Activated CD8-positive, alpha-beta memory T cell treated with anti-CD3 and anti-CD28 coated beads for 36 hours (primary cell): ENCODE results near the gene AMN. TPM values are rescaled to one million over a fixed set of nuclear protein-coding genes. Genes with fewer than 3 reads are reported as not detected.
"Not testable (repeated sequence)": the region's sequence is repeated elsewhere in the genome, so short reads cannot be mapped to it uniquely, and the experiment has no call there.

Source experiments
- CTCF ChIA-PET: fragments of 350-600 bp; sonication (Branson Sonifier 250); formaldehyde crosslinking; loops from one replicate; lab custom pipeline; 2021; ENCODE audit warnings: antibody characterized with exemption; lab: Charles Lee
- POLR2A ChIA-PET: fragments of 350-600 bp; sonication (Branson Sonifier 250); formaldehyde crosslinking; loops from one replicate; lab custom pipeline; 2021; ENCODE audit warnings: antibody characterized with exemption; lab: Charles Lee
- total RNA-seq, 2 experiments: library from RNA; stranded (reverse); gene quantifications; one replicate each; pipeline ENCODE4 v1.2.3, GENCODE V29; 2021

Gene AMN
- total RNA-seq, 2 experiments from 2014 or later: 0.71 to 0.72 TPM

DNA sequence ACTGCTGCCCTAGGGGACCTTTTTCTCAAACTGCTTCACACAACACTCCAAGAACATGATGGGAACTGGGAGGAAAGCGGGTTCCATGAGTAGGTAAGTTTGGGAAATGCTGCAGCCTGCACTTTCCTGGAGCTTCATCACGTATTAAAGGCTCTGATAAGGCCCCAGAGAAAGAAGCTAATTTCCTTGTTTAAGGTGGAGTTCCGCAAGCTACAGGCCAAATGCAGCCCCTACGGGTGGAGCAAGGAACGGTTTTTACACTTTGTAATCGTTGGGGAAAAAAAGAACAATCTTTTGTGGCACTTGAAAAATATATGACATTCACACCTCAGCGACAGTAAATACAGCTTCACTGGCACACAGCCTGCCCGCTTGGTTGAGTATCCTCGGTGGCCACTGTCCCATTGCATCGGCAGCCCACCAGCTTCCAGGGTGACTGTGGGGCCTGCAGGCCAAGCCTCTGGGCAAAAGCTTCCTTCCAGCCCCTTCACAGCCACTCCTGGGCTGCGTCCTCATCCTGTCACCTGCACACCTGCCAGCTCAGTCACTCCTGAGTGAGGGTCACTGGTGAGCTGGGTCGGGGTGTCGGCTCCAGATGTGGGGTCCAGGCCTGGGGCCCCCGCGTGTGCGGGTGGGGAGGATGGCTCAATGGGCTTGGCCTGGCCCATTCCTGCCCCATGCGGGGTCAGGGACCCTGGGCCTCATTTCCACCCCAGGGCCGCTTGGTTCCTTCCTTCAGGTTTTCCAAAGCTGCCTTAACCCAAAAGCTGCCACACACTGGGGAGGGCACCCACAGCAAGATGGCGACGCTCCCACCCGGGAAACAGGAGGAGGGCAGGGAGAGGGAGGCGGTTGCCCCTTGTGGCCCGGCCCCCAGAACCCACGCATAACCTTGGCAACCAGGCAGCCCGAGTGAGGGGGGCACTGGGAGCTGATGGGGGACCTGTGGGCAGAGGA, 2.4 kb downstream of the AMN start:
- POLR2A ChIA-PET: interaction anchor here (0.5 to 1.1 kb wide), 2 partner anchors 9 to 123 kb away, joined by 3 read pairs; no protein-coding TSS in a partner anchor
- CTCF ChIA-PET: interaction anchor here (0.5 kb wide), 1 partner anchor 307 kb away, joined by 3 read pairs; no protein-coding TSS in a partner anchor

GRCh38 chr14:102925646-102926045, 3.2 kb downstream of the AMN start:
- CTCF ChIA-PET: interaction anchor here (0.5 kb wide), 1 partner anchor 308 kb away, joined by 3 read pairs; no protein-coding TSS in a partner anchor
- POLR2A ChIA-PET: no interaction called here

DNA sequence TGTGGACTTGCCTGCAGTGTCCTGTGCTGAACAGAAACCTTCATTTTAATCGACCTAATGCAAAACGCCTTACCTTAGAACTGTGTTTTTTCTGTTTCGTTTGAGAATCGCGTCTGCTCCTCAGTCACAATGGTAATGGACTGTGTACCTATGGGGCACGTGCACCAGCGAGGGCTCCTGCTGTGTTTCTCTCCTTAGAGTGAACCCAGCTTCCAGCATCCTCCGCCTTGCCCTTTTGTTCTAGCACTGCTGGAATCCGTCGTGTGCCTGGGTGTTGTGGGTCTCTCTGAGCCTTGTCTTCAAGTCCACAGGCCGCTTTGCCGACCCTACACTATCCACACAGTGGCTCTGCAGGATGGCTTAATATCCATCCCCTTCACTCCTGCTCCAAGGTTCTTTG, 3.6 kb downstream of the AMN start:
- CTCF ChIA-PET: no interaction called here

GRCh38 chr14:102926840-102927239, 4.4 kb downstream of the AMN start:
- POLR2A ChIA-PET: not testable (repeated sequence)

More for the DNA sequence above, 3.6 kb downstream of the AMN start:
- POLR2A ChIA-PET: no interaction called here

DNA sequence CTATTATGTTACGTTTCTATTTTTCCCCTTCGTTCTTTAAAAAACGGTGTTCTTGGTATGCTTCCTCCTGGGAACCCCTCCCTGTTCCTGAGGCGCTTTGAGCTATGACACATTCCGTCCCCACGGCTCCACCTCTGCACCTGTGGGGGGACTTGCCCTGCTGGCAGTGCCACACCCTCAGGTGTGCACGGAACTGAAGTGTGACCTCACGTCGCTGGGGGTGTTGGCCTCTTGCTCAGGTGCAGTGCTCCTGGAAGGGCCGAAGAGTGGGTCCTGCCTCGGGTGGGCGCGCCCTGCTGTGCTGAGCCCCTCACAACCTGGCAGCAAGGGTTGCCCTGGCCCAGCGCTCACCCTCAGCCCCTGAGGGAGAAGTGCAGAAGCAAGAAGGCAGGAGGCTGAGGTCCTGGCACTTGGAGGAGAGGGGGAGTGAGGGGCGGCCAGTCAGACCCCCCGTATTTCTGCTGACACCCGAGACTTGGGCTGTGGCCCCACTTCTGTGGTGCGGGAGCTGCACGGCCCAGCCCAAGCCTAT, 4.9 kb downstream of the AMN start:
- CTCF ChIA-PET: interaction anchor here (1.1 kb wide), 1 partner anchor 9 kb away, joined by 3 read pairs; no protein-coding TSS in a partner anchor
- POLR2A ChIA-PET: interaction anchor here (0.6 kb wide), 1 partner anchor 149 kb away, joined by 3 read pairs; no protein-coding TSS in a partner anchor

More at GRCh38 chr14:102926840-102927239, 4.4 kb downstream of the AMN start:
- CTCF ChIA-PET: not testable (repeated sequence)

GRCh38 chr14:102927878-102928411, 5.5 kb downstream of the AMN start:
- CTCF ChIA-PET: interaction anchor here (1.1 kb wide), 1 partner anchor 9 kb away, joined by 3 read pairs; no protein-coding TSS in a partner anchor

GRCh38 chr14:102928412-102929240, 6.2 kb downstream of the AMN start:
- CTCF ChIA-PET: interaction anchor here (1.1 kb wide), 1 partner anchor 10 kb away, joined by 3 read pairs; no protein-coding TSS in a partner anchor
- POLR2A ChIA-PET: no interaction called here

More at GRCh38 chr14:102927878-102928411, 5.5 kb downstream of the AMN start:
- POLR2A ChIA-PET: interaction anchor here (0.6 kb wide), 1 partner anchor 149 kb away, joined by 3 read pairs; no protein-coding TSS in a partner anchor

DNA sequence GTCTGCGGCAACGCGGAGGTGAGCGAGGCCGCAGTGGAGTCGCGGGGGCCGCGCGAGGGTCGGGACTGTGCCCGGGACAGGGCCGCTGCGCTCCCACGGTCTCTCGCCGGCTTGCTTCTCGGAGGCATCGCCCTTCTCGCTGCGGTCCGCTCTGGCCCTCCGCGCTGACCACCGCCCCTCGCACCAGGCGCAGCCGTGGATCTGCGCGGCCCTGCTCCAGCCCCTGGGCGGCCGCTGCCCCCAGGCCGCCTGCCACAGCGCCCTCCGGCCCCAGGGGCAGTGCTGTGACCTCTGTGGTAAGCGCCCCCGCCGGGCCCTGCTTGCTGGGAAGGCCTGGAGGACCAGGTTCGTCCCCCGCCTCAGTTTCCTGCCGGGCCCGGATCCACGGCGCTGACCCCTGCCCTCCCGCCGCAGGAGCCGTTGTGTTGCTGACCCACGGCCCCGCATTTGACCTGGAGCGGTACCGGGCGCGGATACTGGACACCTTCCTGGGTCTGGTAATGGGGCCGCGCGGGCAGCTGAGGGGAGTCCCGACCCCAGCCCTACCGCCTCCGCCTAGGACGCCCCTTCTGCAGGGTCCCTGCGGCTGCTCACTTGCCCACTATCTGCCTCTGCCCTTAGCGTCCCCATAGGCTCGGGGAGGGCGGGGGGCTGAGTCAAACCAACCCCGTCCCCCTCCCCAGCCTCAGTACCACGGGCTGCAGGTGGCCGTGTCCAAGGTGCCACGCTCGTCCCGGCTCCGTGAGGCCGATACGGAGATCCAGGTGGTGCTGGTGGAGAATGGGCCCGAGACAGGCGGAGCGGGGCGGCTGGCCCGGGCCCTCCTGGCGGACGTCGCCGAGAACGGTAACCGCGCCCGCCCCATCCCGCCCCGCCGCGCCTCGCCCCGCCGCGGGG, 7.0 kb downstream of the AMN start:
- POLR2A ChIA-PET: no interaction called here
- CTCF ChIA-PET: no interaction called here

GRCh38 chr14:102930138-102930752, 7.8 kb downstream of the AMN start:
- POLR2A ChIA-PET: no interaction called here
- CTCF ChIA-PET: no interaction called here

DNA sequence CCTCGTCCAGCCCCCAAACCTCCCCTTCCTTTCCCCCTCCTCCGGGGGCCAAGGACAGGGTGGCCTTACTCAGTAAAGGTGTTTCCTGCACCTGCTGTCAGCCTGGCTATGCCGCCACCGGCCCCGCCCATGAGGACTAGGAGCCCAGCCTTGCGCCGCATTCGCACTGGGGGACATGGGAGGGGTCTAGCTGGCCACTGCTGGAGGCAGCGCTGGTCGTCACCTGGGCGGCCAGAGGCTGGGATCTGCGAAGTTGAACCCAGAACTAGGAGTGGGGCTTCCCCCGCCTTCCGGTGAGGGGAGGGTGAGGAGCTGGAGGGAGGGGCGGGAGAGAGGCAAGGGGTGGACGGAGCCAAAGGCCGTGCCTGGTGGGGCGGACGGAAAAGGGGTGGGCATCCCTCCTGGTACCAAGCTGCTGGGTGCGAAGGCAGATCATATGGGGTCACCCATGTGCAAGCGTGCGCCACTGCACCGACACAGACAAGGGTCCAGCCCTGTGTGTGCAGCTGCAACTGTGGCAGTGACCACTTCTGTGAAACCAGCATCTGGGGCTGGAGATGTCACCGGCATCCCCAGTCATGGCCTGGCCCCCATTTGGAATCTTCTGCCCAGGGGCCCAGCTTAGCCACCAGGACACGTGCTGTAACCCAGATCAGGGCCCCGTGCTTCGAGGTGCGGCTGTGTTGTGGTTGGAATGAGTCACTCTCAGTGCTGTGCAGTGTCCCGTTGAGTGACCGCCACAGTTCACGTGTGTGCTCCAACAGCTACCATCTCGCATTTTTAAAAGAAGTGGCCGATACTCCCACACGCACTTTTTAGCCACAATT, 8.5 kb downstream of the AMN start:
- POLR2A ChIA-PET: no interaction called here
- CTCF ChIA-PET: no interaction called here

GRCh38 chr14:102931580-102932285, 9.3 kb downstream of the AMN start:
- ChIA-PET CTCF (no interaction called here), POLR2A (no interaction called here)

- POLR2A ChIA-PET: no interaction called here
- CTCF ChIA-PET: no interaction called here
Measured at GRCh38 chr14:102932484-102933248, 10.2 kb downstream of the AMN start.

- ChIA-PET POLR2A (no interaction called here), CTCF (no interaction called here)
Measured at GRCh38 chr14:102933618-102934231, 11.3 kb downstream of the AMN start.

- POLR2A ChIA-PET: no interaction called here
- CTCF ChIA-PET: no interaction called here
Measured at GRCh38 chr14:102935756-102936155, 13.3 kb downstream of the AMN start.
